Neural progenitor cell (in vitro differentiated cells): ENCODE data around the gene SPATA33. TPM values are rescaled to one million over a fixed set of nuclear protein-coding genes. Genes with fewer than 3 reads are reported as not detected.
"Not testable (repeated sequence)": the region's sequence is repeated elsewhere in the genome, so short reads cannot be mapped to it uniquely, and the experiment has no call there.

ENCODE experiments used
- DNase-seq: peaks from one replicate; pipeline ENCODE4 v3.0.0-alpha.2; 2016; ENCODE audit warnings: low spot score
- H2AFZ ChIP-seq: fragments of 200-600 bp; sonication (generic); replicated peaks from 2 replicates; pipeline ENCODE4 v1.6.1; 2016; ENCODE audit warnings: antibody characterized with exemption
- H3F3A ChIP-seq: fragments of 200-600 bp; sonication (generic); 2 replicates; pipeline ENCODE4 v1.6.1; 2016; ENCODE audit warnings: antibody characterized with exemption, low read depth
- H3K27ac ChIP-seq: fragments of 200-600 bp; sonication (generic); 2 replicates; pipeline ENCODE4 v1.5.1; 2016; ENCODE audit warnings: mild to moderate bottlenecking
- H3K27me3 ChIP-seq: fragments of 200-600 bp; sonication (generic); 2 replicates; pipeline ENCODE4 v1.6.1; 2016; ENCODE audit warnings: mild to moderate bottlenecking, moderate library complexity
- H3K36me3 ChIP-seq: fragments of 200-600 bp; sonication (generic); 2 replicates; pipeline ENCODE4 v1.5.1; 2016
- H3K4me1 ChIP-seq: fragments of 200-600 bp; sonication (generic); 2 replicates; pipeline ENCODE4 v1.6.1; 2016; ENCODE audit warnings: mixed run types
- H3K4me2 ChIP-seq: fragments of 200-600 bp; sonication (generic); 2 replicates; pipeline ENCODE4 v1.6.1; 2016
- H3K4me3 ChIP-seq: fragments of 200-600 bp; sonication (generic); 2 replicates; pipeline ENCODE4 v1.5.1; 2016
- H3K79me2 ChIP-seq: fragments of 200-600 bp; sonication (generic); 2 replicates; pipeline ENCODE4 v1.6.1; 2016; ENCODE audit warnings: low read depth
- H3K9ac ChIP-seq: fragments of 200-600 bp; sonication (generic); 2 replicates; pipeline ENCODE4 v1.6.1; 2016
- H3K9me3 ChIP-seq: fragments of 200-600 bp; sonication (generic); 2 replicates; pipeline ENCODE4 v1.5.1; 2016; ENCODE audit warnings: low read depth
- H4K20me1 ChIP-seq: fragments of 200-600 bp; sonication (generic); 2 replicates; pipeline ENCODE4 v1.6.1; 2016; ENCODE audit warnings: low read depth
- H3K27ac Mint-ChIP-seq: 3 replicates; pipeline ENCODE4 v1.8.0; 2021; ENCODE audit warnings: mixed read lengths
- H3K27me3 Mint-ChIP-seq: 2 replicates; pipeline ENCODE4 v1.8.0; 2022; ENCODE audit warnings: low read depth, mild to moderate bottlenecking, inconsistent platforms, moderate library complexity, mixed read lengths; ENCODE audit not compliant: insufficient read depth
- H3K36me3 Mint-ChIP-seq: 3 replicates; pipeline ENCODE4 v1.8.0; 2021; ENCODE audit warnings: mixed read lengths
- H3K4me1 Mint-ChIP-seq: 3 replicates; pipeline ENCODE4 v1.8.0; 2021; ENCODE audit warnings: mixed read lengths
- H3K4me3 Mint-ChIP-seq: 3 replicates; pipeline ENCODE4 v1.8.0; 2021; ENCODE audit warnings: mild to moderate bottlenecking, moderate library complexity, mixed read lengths
- H3K9me3 Mint-ChIP-seq: 3 replicates; pipeline ENCODE4 v1.8.0; 2020; ENCODE audit warnings: mixed read lengths
- CTCF ChIP-seq: fragments of 200-600 bp; sonication (generic); IDR thresholded peaks from 2 replicates; pipeline ENCODE4 v1.5.1; 2017; ENCODE audit warnings: antibody characterized with exemption, mild to moderate bottlenecking
- EZH2 ChIP-seq: fragments of 200-600 bp; sonication (generic); IDR thresholded peaks from 2 replicates; pipeline ENCODE4 v1.6.1; 2017; ENCODE audit warnings: antibody characterized with exemption, mild to moderate bottlenecking, moderate library complexity
- EZH2phosphoT487 ChIP-seq: fragments of 200-600 bp; sonication (generic); IDR thresholded peaks from 2 replicates; pipeline ENCODE4 v1.6.1; 2017; ENCODE audit warnings: antibody characterized with exemption
- total RNA-seq: library from RNA; depleted of rRNA; stranded (reverse); fragments of >200 nt; gene quantifications from 2 replicates; pipeline ENCODE4 v1.2.3, GENCODE V29; 2015; ENCODE audit warnings: low replicate concordance

The SPATA33 gene
- total RNA-seq, 1 donor from 2014 or later, result 14.1 TPM

DNA sequence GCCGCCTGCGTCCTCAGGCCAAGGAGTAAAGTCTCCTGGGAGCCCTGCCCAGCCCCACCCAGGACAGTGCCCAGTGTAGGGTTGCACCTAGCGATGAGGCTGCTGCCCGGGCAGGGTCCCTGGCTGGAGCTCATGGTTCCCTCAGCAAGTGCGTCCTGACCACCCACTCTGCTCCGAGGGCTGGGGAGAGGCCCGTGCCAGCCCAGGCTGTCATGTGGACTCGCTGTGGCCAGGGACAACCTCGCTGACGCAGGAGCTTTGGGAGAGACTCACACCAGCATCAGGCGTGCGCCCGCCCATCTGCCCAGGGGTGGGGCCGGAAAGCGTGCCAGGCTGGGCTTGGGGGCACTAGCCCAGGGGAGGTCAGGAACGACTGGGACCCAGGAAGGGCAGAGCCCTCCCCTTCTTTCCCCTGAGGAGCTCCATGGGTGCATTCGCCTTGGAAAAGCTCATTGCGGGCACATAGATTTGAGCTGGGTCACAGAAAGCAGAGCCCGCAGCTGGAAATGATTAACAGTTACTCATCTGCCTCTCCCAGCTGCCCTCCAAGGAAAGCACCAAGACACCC is 24.5 kb upstream of the SPATA33 start:
- Mint-ChIP-seq H3K9me3 (no peaks in the 10 kb centered on the region), H3K4me1 (no peaks in the 10 kb centered on the region), H3K27ac (no peak overlapping the region), H3K36me3 (no peaks in the 10 kb centered on the region), H3K27me3 (peaks cover 19% of the 10 kb centered on the region), H3K4me3 (no peak overlapping the region)
- Histone ChIP-seq H3K9me3 (no peaks in the 10 kb centered on the region), H4K20me1 (no peaks in the 10 kb centered on the region), H3K4me3 (no peak overlapping the region), H3K9ac (no peak overlapping the region), H3F3A (no peaks in the 10 kb centered on the region), H3K4me2 (no peak overlapping the region), H2AFZ (no peak overlapping the region), H3K27ac (no peak overlapping the region), H3K36me3 (no peaks in the 10 kb centered on the region), H3K4me1 (no peaks in the 10 kb centered on the region), H3K27me3 (peaks cover 24% of the 10 kb centered on the region), H3K79me2 (no peaks in the 10 kb centered on the region)
- TF ChIP-seq EZH2phosphoT487 (no peak), EZH2 (no peak), CTCF (no peak)
- DNase-seq, result no peak

GRCh38 chr16:89634463-89635385 is 22.9 kb upstream of the SPATA33 start:
- H3K36me3 Mint-ChIP-seq, H3K27ac ChIP-seq, H3F3A ChIP-seq, H4K20me1 ChIP-seq, H3K79me2 ChIP-seq, H2AFZ ChIP-seq, H3K4me1 Mint-ChIP-seq, H3K4me2 ChIP-seq, H3K9ac ChIP-seq, H3K4me3 Mint-ChIP-seq, H3K27ac Mint-ChIP-seq, DNase-seq, H3K36me3 ChIP-seq, H3K4me3 ChIP-seq, H3K9me3 ChIP-seq, H3K9me3 Mint-ChIP-seq, H3K4me1 ChIP-seq: not testable (repeated sequence)
- H3K27me3 Mint-ChIP-seq, result peaks cover 21% of the 10 kb centered on the region
- H3K27me3 ChIP-seq, result peaks cover 24% of the 10 kb centered on the region

DNA sequence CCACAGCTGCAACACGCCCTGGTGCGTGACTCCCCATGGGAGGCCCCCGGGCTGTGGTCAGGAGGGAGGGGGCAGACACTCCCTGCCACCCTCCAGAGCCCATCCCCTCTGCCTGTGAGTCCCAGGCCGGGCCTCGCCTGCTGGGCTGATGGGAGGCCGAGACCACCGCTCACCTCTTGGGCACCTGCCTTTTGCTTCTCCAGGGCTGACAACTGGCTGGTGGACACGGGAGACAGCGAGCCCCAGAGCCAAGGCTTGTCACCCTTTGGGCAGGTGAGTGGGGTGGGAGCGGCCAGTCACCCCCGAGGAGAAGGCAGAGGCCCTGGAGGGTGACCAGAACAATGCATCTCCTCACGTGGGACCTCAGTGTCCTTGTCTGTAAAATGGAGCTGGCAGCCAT is 21.0 kb upstream of the SPATA33 start:
- peaks cover 10% of the 10 kb centered on the region for H3K4me1 Mint-ChIP-seq
- Histone ChIP-seq H3K4me2 (no peak overlapping the region), H3K27ac (no peak overlapping the region), H3K9me3 (no peaks in the 10 kb centered on the region), H3K36me3 (no peaks in the 10 kb centered on the region), H3K9ac (no peak overlapping the region), H2AFZ (no peak overlapping the region), H3K4me1 (no peaks in the 10 kb centered on the region), H3K79me2 (no peaks in the 10 kb centered on the region), H3K4me3 (no peak overlapping the region), H3K27me3 (peaks cover 24% of the 10 kb centered on the region), H3F3A (peaks cover 2% of the 10 kb centered on the region), H4K20me1 (no peaks in the 10 kb centered on the region)
- TF ChIP-seq CTCF (no peak), EZH2phosphoT487 (no peak), EZH2 (no peak)
- H3K4me3 Mint-ChIP-seq, result no peak overlapping the region
- DNase-seq, result no peak
- no peaks in the 10 kb centered on the region for H3K9me3 Mint-ChIP-seq
- H3K36me3 Mint-ChIP-seq, result no peaks in the 10 kb centered on the region
- H3K27ac Mint-ChIP-seq, result no peak overlapping the region
- peaks cover 21% of the 10 kb centered on the region for H3K27me3 Mint-ChIP-seq

DNA sequence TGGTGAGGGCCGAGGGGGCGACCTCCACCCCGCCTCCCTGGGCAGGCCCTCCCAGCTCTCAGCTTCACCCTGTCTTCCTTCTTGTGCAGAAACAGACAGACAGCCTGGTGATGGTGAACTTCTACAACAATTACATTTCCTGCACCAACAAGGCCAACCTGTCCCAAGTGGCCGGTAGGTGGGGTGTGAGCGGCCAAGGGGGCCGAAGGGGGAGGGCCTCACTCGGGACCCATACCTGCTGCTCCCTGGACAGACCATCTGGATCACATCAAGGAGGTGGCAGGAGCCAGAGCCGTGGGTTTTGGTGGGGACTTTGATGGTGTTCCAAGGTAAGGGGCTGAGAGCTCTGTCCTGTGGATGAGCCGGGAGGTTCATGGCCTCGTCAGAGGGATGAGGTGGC is 20.3 kb upstream of the SPATA33 start:
- no peak overlapping the region for H3K4me3 Mint-ChIP-seq
- H3K9me3 Mint-ChIP-seq, result no peaks in the 10 kb centered on the region
- no peak overlapping the region for H3K4me3 ChIP-seq
- no peak overlapping the region for H3K9ac ChIP-seq
- peaks cover 10% of the 10 kb centered on the region for H3K4me1 Mint-ChIP-seq
- H3K9me3 ChIP-seq, result no peaks in the 10 kb centered on the region
- peaks cover 3% of the 10 kb centered on the region for H3F3A ChIP-seq
- peaks cover 21% of the 10 kb centered on the region for H3K27me3 Mint-ChIP-seq
- H3K36me3 Mint-ChIP-seq, result no peaks in the 10 kb centered on the region
- DNase-seq, result no peak
- no peaks in the 10 kb centered on the region for H3K36me3 ChIP-seq
- TF ChIP-seq CTCF, result no peak
- no peak for TF ChIP-seq EZH2
- no peak for TF ChIP-seq EZH2phosphoT487
- H3K4me1 ChIP-seq, result no peaks in the 10 kb centered on the region
- no peaks in the 10 kb centered on the region for H4K20me1 ChIP-seq
- H3K27ac ChIP-seq, result no peak overlapping the region
- H3K27ac Mint-ChIP-seq, result no peak overlapping the region
- no peak overlapping the region for H2AFZ ChIP-seq
- H3K79me2 ChIP-seq, result no peaks in the 10 kb centered on the region
- H3K4me2 ChIP-seq, result no peak overlapping the region
- peaks cover 24% of the 10 kb centered on the region for H3K27me3 ChIP-seq
